ENCODE data around the gene MMP24OS.

The MMP24OS gene

DNA sequence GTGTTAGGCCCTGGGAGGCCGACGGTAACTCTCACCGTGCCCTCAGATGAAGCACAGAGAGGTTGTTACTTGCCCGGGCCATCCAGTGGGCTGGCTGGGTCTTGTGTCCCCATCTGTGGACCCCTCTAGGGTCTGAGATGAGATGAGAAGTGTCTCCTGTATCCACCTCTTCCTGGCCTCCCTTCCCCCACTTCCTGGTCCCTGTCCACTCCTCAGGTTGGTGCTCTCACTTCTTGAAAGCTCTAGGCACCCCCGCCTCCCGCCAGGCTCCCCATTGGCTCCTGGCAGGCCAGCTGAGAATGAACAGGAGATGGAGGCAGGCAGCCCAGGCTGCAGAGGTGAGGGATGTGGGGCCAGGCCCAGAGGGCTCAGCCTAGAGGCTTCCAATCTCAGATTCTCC is 1.5 kb downstream of the MMP24OS start:
- Histone ChIP-seq H3K9me3 (ENCODE audit: control insufficient read depth in 5 of 5, low read length in 5 of 5) (no peaks in the 10 kb centered on the region), H3K9ac (ENCODE audit: low read length in 5 of 5) (peak overlapping the region; percentile 62 to 94 (median 94)), H3K4me3 (ENCODE audit: low read depth in 1 of 5, low read length in 5 of 5) (peak overlapping the region in 4 of 5 donors; percentile 78 to 89 (median 82)), H3K36me3 (ENCODE audit: control insufficient read depth in 5 of 5, insufficient read depth in 5 of 5, low read length in 5 of 5) (peaks cover 0 to 59% (median 46%) of the 10 kb centered on the region in 5 donors), H3K27me3 (ENCODE audit: control insufficient read depth in 5 of 5, insufficient read depth in 4 of 5, low read length in 5 of 5) (no peaks in the 10 kb centered on the region), H3K4me1 (ENCODE audit: control insufficient read depth in 5 of 5, insufficient read depth in 5 of 5, low read length in 5 of 5) (peaks cover 2 to 62% (median 45%) of the 10 kb centered on the region in 5 donors), H3K27ac (ENCODE audit: low read depth, low read length) (peak overlapping the region; percentile 87)

DNA sequence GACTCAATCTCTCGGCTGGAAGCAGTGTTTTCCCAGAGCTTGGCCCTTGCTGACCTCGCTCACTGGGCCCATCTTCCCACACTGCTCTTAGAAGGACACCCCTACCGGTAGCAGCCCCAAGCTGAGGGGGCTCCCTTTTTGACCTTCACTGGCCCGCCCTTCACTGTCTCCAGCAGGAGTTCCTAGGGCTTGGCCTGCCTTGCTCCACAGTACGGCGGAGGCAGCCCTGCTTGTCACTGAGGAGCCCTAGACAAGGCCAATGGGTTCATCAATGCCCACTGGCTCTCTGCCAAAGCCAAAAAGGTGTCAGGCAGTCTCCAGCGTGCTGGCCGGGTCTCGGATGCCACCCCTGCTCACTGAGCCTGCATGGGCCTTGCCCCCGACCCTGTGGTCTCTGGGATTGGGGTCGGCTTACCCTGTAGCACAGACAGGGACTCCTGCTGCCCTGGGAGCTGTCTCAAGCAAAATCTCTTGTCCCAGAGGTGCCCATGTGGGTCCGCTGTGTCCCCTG is 2.1 kb downstream of the MMP24OS start:
- peaks cover 0 to 65% (median 48%) of the 10 kb centered on the region in 5 donors for H3K36me3 ChIP-seq (ENCODE audit: control insufficient read depth in 5 of 5, insufficient read depth in 5 of 5, low read length in 5 of 5)
- no peaks in the 10 kb centered on the region for H3K27me3 ChIP-seq (ENCODE audit: control insufficient read depth in 5 of 5, insufficient read depth in 4 of 5, low read length in 5 of 5)
- H3K9ac ChIP-seq (ENCODE audit: low read length in 5 of 5) = peak overlapping the region in 1 of 5 donors; percentile 17
- H3K4me3 ChIP-seq (ENCODE audit: low read depth in 1 of 5, low read length in 5 of 5) = peak overlapping the region in 1 of 5 donors; percentile 9
- H3K9me3 ChIP-seq (ENCODE audit: control insufficient read depth in 5 of 5, low read length in 5 of 5) = no peaks in the 10 kb centered on the region
- H3K4me1 ChIP-seq (ENCODE audit: control insufficient read depth in 5 of 5, insufficient read depth in 5 of 5, low read length in 5 of 5) = peaks cover 2 to 68% (median 51%) of the 10 kb centered on the region in 5 donors
- no peak overlapping the region for H3K27ac ChIP-seq (ENCODE audit: low read depth, low read length)

DNA sequence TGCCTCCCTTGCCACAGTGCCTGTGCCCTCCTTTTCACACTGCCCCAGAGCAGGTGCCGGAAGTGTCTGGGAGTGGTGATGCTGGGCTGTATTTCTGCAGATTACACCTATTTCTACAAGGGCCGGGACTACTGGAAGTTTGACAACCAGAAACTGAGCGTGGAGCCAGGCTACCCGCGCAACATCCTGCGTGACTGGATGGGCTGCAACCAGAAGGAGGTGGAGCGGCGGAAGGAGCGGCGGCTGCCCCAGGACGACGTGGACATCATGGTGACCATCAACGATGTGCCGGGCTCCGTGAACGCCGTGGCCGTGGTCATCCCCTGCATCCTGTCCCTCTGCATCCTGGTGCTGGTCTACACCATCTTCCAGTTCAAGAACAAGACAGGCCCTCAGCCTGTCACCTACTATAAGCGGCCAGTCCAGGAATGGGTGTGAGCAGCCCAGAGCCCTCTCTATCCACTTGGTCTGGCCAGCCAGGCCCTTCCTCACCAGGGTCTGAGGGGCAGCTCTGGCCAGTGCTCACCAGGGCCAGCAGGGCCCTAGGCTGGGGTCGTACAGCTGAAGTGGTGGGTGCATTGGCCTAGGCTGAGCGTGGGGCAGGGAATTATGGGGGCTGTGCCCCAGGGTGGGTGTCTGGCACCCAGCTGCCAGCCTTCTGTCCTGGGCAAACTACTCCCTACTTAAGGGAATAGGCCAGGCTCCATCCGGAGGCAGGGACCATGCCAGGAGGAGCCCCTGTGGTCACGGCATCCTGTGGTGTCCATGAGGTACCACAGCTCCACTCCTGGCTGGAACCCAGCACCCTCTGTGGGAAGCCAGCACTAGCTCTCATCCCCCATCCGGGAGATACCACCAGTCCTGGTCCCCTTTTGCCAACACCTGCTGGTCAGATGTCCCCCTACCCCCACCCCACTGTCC is 3.5 kb downstream of the MMP24OS start:
- H3K9ac ChIP-seq (ENCODE audit: low read length in 5 of 5) = peak overlapping the region in 1 of 5 donors; percentile 54
- H3K4me3 ChIP-seq (ENCODE audit: low read depth in 1 of 5, low read length in 5 of 5) = no peak overlapping the region
- peaks cover 0 to 63% (median 41%) of the 10 kb centered on the region in 5 donors for H3K36me3 ChIP-seq (ENCODE audit: control insufficient read depth in 5 of 5, insufficient read depth in 5 of 5, low read length in 5 of 5)
- H3K27ac ChIP-seq (ENCODE audit: low read depth, low read length) = peak overlapping the region; percentile 8
- no peaks in the 10 kb centered on the region for H3K9me3 ChIP-seq (ENCODE audit: control insufficient read depth in 5 of 5, low read length in 5 of 5)
- peaks cover 2 to 79% (median 55%) of the 10 kb centered on the region in 5 donors for H3K4me1 ChIP-seq (ENCODE audit: control insufficient read depth in 5 of 5, insufficient read depth in 5 of 5, low read length in 5 of 5)
- no peaks in the 10 kb centered on the region for H3K27me3 ChIP-seq (ENCODE audit: control insufficient read depth in 5 of 5, insufficient read depth in 4 of 5, low read length in 5 of 5)

DNA sequence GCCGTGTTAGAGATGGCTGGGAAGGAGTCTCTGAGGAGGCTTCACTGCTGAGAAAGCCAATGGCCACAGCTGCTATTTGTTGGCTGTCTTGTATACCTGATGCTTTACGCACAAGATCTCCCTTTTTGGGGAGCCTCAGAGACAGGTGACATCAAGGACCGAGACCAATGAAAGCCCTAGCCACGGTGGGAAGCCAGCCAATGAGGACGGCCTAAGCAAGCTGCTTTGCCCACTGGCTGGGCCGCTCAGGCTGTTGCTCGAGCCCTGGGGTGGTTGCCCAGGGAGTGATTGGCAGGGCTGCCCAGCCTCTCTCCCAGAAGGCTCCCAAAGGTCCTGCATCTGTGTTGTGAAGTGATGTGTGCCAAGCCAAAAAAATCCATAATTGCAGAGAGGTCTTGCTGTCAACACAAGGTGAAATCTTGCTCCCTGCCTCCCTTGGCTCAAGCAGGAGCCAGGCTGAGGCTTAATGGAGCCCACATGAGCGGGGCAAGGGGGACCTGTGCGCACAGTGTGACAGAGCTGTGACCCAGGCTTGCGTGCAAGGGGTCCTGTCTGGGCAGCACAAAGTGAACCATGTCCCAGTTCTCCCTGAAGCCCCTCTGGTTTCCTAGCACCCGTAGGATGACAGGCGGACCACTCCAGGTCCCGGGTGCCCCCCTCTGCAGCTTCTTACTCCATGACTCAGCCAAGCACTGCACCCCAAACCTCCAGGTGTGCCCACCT is 4.3 kb downstream of the MMP24OS start:
- peak overlapping the region; percentile 8 for H3K27ac ChIP-seq (ENCODE audit: low read depth, low read length)
- H3K27me3 ChIP-seq (ENCODE audit: control insufficient read depth in 5 of 5, insufficient read depth in 4 of 5, low read length in 5 of 5) = no peaks in the 10 kb centered on the region
- H3K4me3 ChIP-seq (ENCODE audit: low read depth in 1 of 5, low read length in 5 of 5) = no peak overlapping the region
- H3K36me3 ChIP-seq (ENCODE audit: control insufficient read depth in 5 of 5, insufficient read depth in 5 of 5, low read length in 5 of 5) = peaks cover 0 to 55% (median 32%) of the 10 kb centered on the region in 5 donors
- H3K9me3 ChIP-seq (ENCODE audit: control insufficient read depth in 5 of 5, low read length in 5 of 5) = no peaks in the 10 kb centered on the region
- no peak overlapping the region for H3K9ac ChIP-seq (ENCODE audit: low read length in 5 of 5)
- H3K4me1 ChIP-seq (ENCODE audit: control insufficient read depth in 5 of 5, insufficient read depth in 5 of 5, low read length in 5 of 5) = peaks cover 2 to 78% (median 55%) of the 10 kb centered on the region in 5 donors

DNA sequence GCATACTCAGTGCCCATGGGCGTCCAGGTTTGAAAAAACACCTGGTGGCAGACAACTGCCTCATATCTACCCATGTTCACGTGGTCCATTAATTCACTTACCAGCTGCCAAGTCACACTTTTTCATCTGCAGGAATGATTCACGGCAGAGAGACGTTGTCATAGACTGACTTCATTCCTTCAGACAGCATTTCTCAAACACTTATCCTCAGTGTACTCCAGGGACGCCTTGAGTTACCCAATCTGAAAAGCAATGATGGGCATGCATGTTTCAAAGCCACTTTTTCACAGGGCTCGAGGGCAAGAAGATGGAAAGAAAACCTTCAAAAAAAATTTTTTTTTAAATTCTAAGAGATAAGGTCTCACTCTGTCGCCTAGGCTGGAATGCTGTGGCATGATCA is 6.0 kb downstream of the MMP24OS start:
- H3K9ac ChIP-seq (ENCODE audit: low read length in 5 of 5) = no peak overlapping the region
- H3K27me3 ChIP-seq (ENCODE audit: control insufficient read depth in 5 of 5, insufficient read depth in 4 of 5, low read length in 5 of 5) = no peaks in the 10 kb centered on the region
- H3K4me1 ChIP-seq (ENCODE audit: control insufficient read depth in 5 of 5, insufficient read depth in 5 of 5, low read length in 5 of 5) = peaks cover 0 to 68% (median 46%) of the 10 kb centered on the region in 5 donors
- H3K36me3 ChIP-seq (ENCODE audit: control insufficient read depth in 5 of 5, insufficient read depth in 5 of 5, low read length in 5 of 5) = peaks cover 0 to 69% (median 36%) of the 10 kb centered on the region in 5 donors
- no peaks in the 10 kb centered on the region for H3K9me3 ChIP-seq (ENCODE audit: control insufficient read depth in 5 of 5, low read length in 5 of 5)
- H3K4me3 ChIP-seq (ENCODE audit: low read depth in 1 of 5, low read length in 5 of 5) = no peak overlapping the region
- H3K27ac ChIP-seq (ENCODE audit: low read depth, low read length) = peak overlapping the region; percentile 73

DNA sequence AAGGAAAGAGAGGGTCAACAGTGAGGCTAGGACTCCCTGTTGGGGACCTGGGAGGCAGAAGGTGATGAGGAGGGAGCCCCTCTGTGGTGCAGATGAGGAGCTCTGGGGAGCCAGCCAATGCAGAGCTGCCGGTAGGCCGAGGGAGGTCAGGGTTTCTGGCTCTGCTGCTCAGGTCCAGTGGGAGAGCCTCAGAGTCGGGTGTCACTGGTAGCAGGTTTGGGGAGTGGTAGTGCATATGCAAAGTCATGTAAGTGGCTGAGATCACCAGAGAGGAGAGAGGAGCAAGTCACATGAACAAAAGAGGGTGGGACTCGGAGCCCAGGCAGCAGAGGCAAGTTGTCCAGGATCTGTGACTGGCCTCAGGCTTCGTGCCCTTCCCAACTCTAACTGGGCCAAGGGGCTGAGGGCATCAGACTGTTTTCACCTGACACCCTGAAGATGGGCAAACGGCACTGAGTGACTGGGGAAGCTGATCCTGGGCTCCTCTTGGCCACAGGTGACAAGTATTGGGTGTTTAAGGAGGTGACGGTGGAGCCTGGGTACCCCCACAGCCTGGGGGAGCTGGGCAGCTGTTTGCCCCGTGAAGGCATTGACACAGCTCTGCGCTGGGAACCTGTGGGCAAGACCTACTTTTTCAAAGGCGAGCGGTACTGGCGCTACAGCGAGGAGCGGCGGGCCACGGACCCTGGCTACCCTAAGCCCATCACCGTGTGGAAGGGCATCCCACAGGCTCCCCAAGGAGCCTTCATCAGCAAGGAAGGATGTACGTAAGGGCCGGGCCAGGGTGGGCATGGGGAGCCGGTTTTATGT is 6.6 kb downstream of the MMP24OS start:
- peaks cover 0 to 62% (median 40%) of the 10 kb centered on the region in 5 donors for H3K4me1 ChIP-seq (ENCODE audit: control insufficient read depth in 5 of 5, insufficient read depth in 5 of 5, low read length in 5 of 5)
- H3K27me3 ChIP-seq (ENCODE audit: control insufficient read depth in 5 of 5, insufficient read depth in 4 of 5, low read length in 5 of 5) = no peaks in the 10 kb centered on the region
- H3K9me3 ChIP-seq (ENCODE audit: control insufficient read depth in 5 of 5, low read length in 5 of 5) = no peaks in the 10 kb centered on the region
- H3K36me3 ChIP-seq (ENCODE audit: control insufficient read depth in 5 of 5, insufficient read depth in 5 of 5, low read length in 5 of 5) = peaks cover 0 to 74% (median 38%) of the 10 kb centered on the region in 5 donors
- peak overlapping the region in 1 of 5 donors; percentile 31 for H3K4me3 ChIP-seq (ENCODE audit: low read depth in 1 of 5, low read length in 5 of 5)
- H3K27ac ChIP-seq (ENCODE audit: low read depth, low read length) = peak overlapping the region; percentile 73
- H3K9ac ChIP-seq (ENCODE audit: low read length in 5 of 5) = no peak overlapping the region

DNA sequence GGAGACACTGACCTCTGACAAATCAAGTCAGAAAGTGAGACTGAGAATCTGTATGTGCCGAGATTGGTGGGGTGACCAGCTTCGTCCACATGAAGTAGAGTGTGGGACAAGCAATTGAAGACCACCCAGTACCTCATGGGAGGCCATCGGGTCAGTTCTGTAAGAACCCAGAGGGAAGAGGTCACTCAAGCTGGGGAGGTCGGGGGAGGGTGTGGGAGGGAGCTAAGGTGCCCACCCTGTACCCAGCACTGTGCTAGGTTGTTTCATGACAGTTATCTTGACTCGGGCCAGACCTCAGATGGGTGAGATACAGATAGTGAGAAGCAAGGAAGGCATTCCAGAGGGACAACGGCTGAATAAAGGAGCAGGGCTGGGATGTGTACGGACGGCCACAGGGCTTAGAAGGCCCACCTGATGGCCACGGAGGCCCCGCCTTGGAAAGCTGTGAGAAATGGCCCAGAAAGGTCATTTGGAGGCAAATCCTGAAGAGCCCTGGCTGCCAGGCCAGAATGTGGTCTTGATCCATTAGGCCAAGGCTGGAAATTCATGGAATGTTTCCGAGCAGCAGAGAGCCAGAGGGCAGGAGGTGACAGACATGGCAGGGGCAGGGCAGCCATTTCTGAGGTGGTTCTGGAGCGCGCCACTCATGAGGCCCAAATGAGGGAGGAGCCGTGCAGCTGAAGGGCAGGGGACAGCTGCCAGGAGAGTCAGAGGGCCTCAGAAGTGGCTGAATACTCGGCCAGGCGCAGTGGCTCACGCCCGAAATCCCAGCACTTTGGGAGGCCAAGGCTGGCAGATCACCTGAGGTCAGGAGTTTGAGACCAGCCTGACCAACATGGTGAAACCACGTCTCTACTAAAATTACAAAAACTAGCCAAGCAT is 7.7 kb downstream of the MMP24OS start:
- Histone ChIP-seq H3K27me3 (ENCODE audit: control insufficient read depth in 5 of 5, insufficient read depth in 4 of 5, low read length in 5 of 5) (no peaks in the 10 kb centered on the region), H3K36me3 (ENCODE audit: control insufficient read depth in 5 of 5, insufficient read depth in 5 of 5, low read length in 5 of 5) (peaks cover 0 to 69% (median 30%) of the 10 kb centered on the region in 5 donors), H3K9ac (ENCODE audit: low read length in 5 of 5) (peak overlapping the region in 2 of 5 donors; percentile 1 to 21), H3K9me3 (ENCODE audit: control insufficient read depth in 5 of 5, low read length in 5 of 5) (no peaks in the 10 kb centered on the region), H3K27ac (ENCODE audit: low read depth, low read length) (peak overlapping the region; percentile 73), H3K4me1 (ENCODE audit: control insufficient read depth in 5 of 5, insufficient read depth in 5 of 5, low read length in 5 of 5) (peaks cover 0 to 52% (median 32%) of the 10 kb centered on the region in 5 donors), H3K4me3 (ENCODE audit: low read depth in 1 of 5, low read length in 5 of 5) (no peak overlapping the region)

DNA sequence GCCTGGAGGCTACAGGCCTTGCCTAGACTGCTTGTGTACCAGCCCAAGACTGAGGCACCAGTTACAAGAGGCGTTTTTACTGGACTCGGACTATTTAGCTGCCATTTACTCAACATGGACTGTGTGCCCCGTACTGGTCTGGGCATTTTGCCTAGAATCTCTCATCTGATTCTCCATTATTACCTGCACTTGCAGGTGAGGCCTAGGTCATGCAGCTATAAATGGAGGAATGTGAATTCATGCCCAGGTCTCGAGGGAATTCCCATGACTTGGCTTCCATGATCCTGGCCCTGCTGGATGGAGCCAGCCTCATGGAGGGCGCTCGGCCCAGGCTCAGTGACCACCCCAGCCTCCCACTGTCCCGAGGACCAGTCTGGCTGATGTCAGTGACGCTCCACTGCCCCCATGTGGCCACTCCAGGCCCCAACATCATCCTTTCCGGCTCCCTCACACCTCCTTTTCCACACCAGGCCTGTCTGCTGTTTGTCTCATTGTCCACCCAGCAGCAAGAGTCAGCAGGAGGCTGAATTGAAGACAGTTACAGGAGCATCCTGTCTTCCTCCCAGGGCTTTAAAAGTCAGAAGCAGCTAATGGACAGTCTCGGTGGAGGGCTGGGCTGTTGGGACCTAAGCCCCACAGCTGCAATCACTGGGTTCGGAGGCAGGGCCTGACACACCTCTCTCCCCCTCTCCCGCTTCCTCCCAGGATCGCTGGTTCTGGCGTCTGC is 8.7 kb downstream of the MMP24OS start:
- Histone ChIP-seq H3K27ac (ENCODE audit: low read depth, low read length) (no peak overlapping the region), H3K4me1 (ENCODE audit: control insufficient read depth in 5 of 5, insufficient read depth in 5 of 5, low read length in 5 of 5) (peaks cover 0 to 42% (median 27%) of the 10 kb centered on the region in 5 donors), H3K4me3 (ENCODE audit: low read depth in 1 of 5, low read length in 5 of 5) (no peak overlapping the region), H3K9ac (ENCODE audit: low read length in 5 of 5) (peak overlapping the region in 2 of 5 donors; percentile 1 to 21), H3K9me3 (ENCODE audit: control insufficient read depth in 5 of 5, low read length in 5 of 5) (no peaks in the 10 kb centered on the region), H3K36me3 (ENCODE audit: control insufficient read depth in 5 of 5, insufficient read depth in 5 of 5, low read length in 5 of 5) (peaks cover 0 to 63% (median 26%) of the 10 kb centered on the region in 5 donors), H3K27me3 (ENCODE audit: control insufficient read depth in 5 of 5, insufficient read depth in 4 of 5, low read length in 5 of 5) (no peaks in the 10 kb centered on the region)
